Tongue (tissue), 2 donors: Measurements from ENCODE around the gene KLHL41. TPM values are rescaled to one million over a fixed set of nuclear protein-coding genes. Genes with fewer than 3 reads are reported as not detected.

ENCODE experiments used
- DNase-seq: peaks from one replicate; pipeline ENCODE4 v3.0.0-alpha.2; 2015
- total RNA-seq: library from RNA; depleted of rRNA; stranded (reverse); fragments of >200 nt; gene quantifications from one replicate; pipeline ENCODE4 v1.2.3, GENCODE V29; 2014

The KLHL41 gene
- 2,840 TPM for total RNA-seq

- peak; percentile 95 for DNase-seq
Measured at GRCh38 chr2:169509298-169509885, at the start of gene KLHL41. KLHL41 (plus strand) TSS chr2:169509702; CDS start chr2:169509779, 77 bp downstream.

DNA sequence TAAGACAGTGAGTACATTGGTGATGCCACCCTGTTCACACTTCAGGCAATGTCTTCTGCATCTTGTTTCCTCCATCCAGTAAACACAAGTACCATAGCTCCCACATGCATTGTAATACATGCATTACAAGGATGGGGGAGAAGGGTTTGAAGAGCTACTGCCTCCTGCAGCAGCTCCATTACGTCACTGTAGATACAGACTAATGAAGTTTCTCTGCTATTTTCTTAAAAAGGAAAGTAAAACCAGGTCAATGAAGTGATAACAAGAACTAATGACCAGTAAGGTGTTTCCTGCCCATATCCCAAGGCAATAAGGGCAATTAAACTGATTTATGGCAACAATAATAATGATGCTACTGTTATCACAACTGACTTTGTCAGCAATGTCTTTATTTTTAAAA is 48.4 kb upstream of the KLHL41 start:
- no peak for DNase-seq

- peak; percentile 42 for DNase-seq
Measured at GRCh38 chr2:169462896-169463695, 46.4 kb upstream of the KLHL41 start.

- no peak for DNase-seq
Measured at GRCh38 chr2:169464466-169464865, 45.0 kb upstream of the KLHL41 start.

GRCh38 chr2:169464882-169465281 is 44.6 kb upstream of the KLHL41 start:
- DNase-seq: no peak

- no peak for DNase-seq
Measured at GRCh38 chr2:169468841-169469240, 40.7 kb upstream of the KLHL41 start.

DNA sequence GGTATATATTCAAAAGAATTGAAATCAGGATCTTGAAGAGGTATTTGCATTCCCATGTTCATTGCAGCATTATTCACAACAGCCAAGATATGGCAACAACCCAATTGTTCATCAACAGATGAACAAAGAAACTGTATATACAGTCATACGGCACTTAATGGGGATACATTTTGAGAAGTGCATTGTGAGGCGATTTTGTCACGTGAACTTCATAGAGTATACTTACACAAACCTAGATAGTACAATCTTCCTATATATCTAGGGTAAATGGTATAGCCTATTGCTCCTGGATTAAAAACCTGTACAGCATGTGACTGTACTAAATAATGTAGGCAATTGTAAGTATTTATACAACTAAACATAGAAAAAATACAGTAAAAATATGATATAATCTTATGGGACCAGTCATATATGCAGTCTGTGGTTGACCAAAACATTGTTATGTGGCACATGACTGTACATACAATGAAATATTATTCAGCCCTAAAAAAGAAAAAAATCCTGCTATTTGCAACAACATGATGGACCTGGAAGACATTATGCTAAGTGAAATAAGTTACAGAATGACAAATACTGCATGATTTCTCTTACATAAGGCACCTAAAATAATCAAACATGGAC is 39.4 kb upstream of the KLHL41 start:
- DNase-seq: no peak

GRCh38 chr2:169472249-169472648 is 37.3 kb upstream of the KLHL41 start:
- no peak for DNase-seq

DNA sequence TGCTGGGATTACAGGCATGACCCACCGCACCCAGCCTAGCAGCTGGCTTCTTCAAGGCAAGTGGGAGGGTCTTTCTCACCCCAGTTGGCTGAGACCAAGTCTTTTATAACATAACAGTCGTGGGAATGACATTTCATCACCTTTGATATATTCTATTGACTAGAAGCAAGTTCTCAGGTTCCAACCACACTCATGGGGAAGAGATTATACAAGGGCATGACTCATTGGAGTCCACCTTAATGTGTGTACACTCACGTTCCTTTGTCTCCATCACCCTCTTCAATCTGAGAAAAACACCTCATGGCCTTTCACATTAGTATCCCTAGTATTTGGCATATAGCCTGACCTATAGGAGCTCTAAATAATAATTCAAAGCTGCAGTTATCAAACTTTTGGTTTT is 33.0 kb upstream of the KLHL41 start:
- no peak for DNase-seq

GRCh38 chr2:169478339-169478738 is 31.2 kb upstream of the KLHL41 start:
- DNase-seq: peak; percentile 50

DNA sequence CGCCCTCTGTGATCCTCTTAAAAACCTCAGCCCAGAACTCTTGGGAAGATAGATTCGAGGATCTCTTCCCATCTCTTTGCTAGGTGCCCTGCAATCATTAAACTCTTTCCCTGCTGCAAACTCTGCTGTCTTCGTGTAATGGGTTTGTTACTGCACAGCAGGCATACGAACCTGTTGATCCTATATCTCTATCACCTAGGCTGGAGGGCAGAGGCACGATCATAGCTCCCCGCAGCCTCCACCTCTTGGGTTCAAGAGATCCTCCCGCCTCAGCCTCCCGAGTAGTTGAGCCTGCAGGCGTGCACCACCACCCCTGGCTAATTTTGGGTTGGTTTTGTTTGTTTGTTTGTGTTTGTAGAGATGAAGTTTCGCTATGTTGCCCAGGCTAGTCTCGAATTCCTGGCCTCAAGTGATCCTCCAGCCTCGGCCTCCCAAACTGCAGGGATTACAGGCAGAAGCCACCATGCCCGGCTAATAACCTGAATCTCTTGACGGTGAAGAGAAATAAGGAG is 30.7 kb upstream of the KLHL41 start:
- DNase-seq: no peak

DNA sequence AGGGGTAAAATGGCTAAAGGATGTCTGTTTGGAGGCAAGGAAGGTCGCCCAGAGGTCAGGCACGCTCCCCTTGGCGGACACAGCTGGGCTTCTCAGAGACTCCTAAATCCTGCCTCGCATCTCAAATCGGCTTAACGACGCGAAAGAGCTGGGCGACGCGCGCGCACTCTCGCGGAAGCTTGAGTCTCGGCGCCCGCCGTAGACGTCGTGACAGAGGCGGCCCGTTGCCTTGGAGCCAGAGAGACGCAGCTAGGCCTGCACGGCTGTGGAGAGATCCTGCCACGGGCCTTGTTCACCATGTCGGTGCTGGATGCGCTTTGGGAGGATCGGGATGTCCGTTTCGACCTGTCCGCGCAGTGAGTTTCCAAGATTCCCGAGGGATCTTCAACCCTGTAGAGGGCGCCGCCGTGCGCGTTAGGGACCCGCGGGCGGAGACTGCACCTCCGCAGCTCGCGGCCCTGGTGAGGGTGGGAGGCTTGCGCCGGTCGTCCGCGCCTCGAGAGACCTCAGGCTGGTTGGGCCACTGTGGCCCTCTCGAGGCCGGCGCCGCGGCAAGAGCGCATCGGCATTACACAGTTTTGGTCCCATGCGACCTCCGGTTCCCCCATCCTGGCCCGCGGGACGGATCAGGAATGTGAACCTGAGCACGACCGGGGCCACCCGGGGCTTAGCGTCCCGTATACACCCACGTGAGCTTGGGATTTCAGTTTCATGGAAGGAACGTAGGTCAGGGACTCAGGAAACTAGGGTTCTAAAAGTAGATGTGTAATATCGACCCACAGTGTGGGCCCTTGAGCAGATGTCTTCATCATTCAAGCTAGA is 30.0 kb upstream of the KLHL41 start, which contains the start of gene BBS5:
TSS of gene BBS5 (plus strand) at position 238 of the 822 bp plus-strand sequence. CDS start at position 298, 60 bp downstream.
- DNase-seq: peak; percentile 91

- peak; percentile 21 for DNase-seq
Measured at GRCh38 chr2:169480079-169480465, 29.4 kb upstream of the KLHL41 start.

GRCh38 chr2:169485650-169486138 is 23.8 kb upstream of the KLHL41 start:
- no peak for DNase-seq

GRCh38 chr2:169486487-169486886 is 23.0 kb upstream of the KLHL41 start:
- no peak for DNase-seq

DNA sequence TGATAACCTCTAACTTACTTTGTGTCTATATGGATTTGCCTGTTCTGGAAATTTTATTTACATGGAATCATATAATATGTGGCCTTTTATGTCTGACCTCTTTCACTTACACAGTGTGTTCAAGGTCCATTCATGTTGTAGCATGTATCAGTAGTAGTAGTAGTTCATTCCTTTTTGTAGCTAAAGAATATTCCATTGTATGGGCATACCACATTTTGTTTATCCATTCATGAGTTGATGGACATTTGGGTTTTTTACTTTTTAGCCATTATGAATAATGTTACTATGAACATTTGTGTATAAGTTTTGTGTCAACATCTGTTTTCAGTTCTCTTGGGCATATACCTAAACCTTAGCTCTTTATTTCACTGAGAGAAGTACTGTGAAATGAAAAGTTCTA is 18.7 kb upstream of the KLHL41 start:
- DNase-seq: no peak

- no peak for DNase-seq
Measured at GRCh38 chr2:169491378-169491777, 18.1 kb upstream of the KLHL41 start.

DNA sequence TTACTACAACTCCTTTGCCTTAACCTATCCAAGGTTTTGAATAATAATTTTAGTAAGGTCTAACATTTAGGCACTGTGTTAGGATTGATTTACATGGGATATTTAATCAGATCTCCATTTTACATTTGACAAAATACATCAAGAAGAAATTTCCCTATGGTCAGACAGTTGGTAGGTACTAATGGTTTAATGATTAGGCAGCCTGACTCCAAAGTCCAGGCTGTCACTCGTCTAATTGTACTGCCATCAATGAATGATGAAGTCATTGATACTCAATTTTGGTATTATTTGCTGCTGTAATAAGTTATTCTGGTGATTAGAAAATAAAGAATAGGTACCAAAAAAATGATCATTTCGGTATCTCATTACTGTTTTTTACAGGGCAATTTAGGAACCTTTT is 16.1 kb upstream of the KLHL41 start:
- DNase-seq: no peak

GRCh38 chr2:169495310-169495928 is 14.1 kb upstream of the KLHL41 start:
- no peak for DNase-seq

DNA sequence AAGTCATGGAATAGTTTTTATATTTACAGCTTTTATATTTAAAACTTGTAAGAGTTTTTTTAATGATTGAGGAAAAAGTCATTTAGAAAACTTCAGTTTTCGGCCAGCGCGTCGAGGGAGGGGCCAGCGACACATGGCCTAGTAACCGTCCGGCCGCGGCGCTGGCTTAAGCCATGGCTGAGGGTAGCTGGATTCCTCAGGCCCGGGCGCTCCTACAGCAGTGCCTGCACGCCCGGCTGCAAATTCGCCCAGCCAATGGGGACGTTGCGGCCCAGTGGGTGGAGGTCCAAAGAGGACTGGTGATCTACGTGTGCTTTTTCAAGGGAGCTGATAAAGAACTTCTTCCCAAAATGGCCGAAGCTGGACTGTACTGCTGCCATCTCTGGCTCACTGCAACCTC is 4.9 kb upstream of the KLHL41 start:
- no peak for DNase-seq

GRCh38 chr2:169507698-169508097 is 1.8 kb upstream of the KLHL41 start:
- DNase-seq: peak; percentile 89

DNA sequence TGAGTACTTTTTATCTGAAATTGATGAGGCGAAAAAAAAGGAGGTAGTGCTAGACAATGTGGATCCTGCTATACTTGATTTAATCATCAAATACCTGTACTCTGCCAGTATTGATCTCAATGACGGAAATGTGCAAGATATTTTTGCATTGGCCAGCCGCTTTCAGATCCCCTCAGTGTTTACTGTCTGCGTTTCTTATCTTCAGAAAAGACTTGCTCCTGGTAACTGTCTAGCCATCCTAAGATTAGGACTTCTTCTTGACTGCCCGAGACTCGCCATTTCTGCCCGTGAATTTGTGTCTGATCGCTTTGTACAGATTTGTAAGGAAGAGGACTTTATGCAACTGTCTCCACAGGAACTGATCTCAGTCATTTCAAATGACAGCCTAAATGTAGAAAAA is 453 bp downstream of the KLHL41 start:
- no peak for DNase-seq
